ENCODE results near the gene STX2. TPM values are rescaled to one million over a fixed set of nuclear protein-coding genes. Genes with fewer than 3 reads are reported as not detected.
"Not testable (repeated sequence)": the region's sequence is repeated elsewhere in the genome, so short reads cannot be mapped to it uniquely, and the experiment has no call there.

STX2 gene
- total and polyA plus RNA-seq, 2 donors from 2014 or later: 10.1 to 20.4 TPM

- no peak overlapping the region for H3K27ac ChIP-seq (ENCODE audit: low read depth in 2 of 2, low read length in 2 of 2)
- peaks cover 0 to 4% (median 4%) of the 10 kb centered on the region in 3 donors for H3K4me1 ChIP-seq (ENCODE audit: control insufficient read depth in 2 of 3, insufficient read depth in 2 of 3, low read depth in 1 of 3, low read length in 3 of 3)
- no peak for FAIRE-seq
These were observed 11.5 kb upstream of the STX2 start for GRCh38 chr12:130850418-130851021.

GRCh38 chr12:130849561-130850417 lies 10.7 kb upstream of the STX2 start:
- Histone ChIP-seq H3K27me3 (ENCODE audit: control insufficient read depth, insufficient read depth, low read length) (no peaks in the 10 kb centered on the region), H3K9me3 (ENCODE audit: control insufficient read depth in 2 of 3, insufficient read depth in 1 of 3, low read length in 3 of 3) (no peaks in the 10 kb centered on the region), H3K4me3 (ENCODE audit: low read length in 3 of 3) (no peak overlapping the region), H3K36me3 (ENCODE audit: control insufficient read depth in 2 of 3, insufficient read depth in 3 of 3, low read length in 3 of 3) (no peaks in the 10 kb centered on the region), H3K4me1 (ENCODE audit: control insufficient read depth in 2 of 3, insufficient read depth in 2 of 3, low read depth in 1 of 3, low read length in 3 of 3) (peaks cover 0 to 4% (median 4%) of the 10 kb centered on the region in 3 donors), H3K27ac (ENCODE audit: low read depth in 2 of 2, low read length in 2 of 2) (no peak overlapping the region), H3K9ac (ENCODE audit: low read length in 3 of 3) (no peak overlapping the region)
- TF ChIP-seq CTCF (IDR thresholded peaks at IDR 0.05; ENCODE audit: borderline replicate concordance, extremely low read depth, insufficient read depth): no peak
- FAIRE-seq (no peak), DNase-seq (peak in 3 of 5 donors; percentile 68 to 92 (median 91))
- intact Hi-C loops (cut with DNase I): no loop called here

More at GRCh38 chr12:130850418-130851021, 11.5 kb upstream of the STX2 start:
- no peak for DNase-seq
- H3K9me3 ChIP-seq (ENCODE audit: control insufficient read depth in 2 of 3, insufficient read depth in 1 of 3, low read length in 3 of 3): no peaks in the 10 kb centered on the region
- H3K27me3 ChIP-seq (ENCODE audit: control insufficient read depth, insufficient read depth, low read length): no peaks in the 10 kb centered on the region
- no peak overlapping the region for H3K4me3 ChIP-seq (ENCODE audit: low read length in 3 of 3)
- intact Hi-C loops (cut with DNase I): no loop called here
- H3K36me3 ChIP-seq (ENCODE audit: control insufficient read depth in 2 of 3, insufficient read depth in 3 of 3, low read length in 3 of 3): no peaks in the 10 kb centered on the region
- no peak for TF ChIP-seq CTCF (IDR thresholded peaks at IDR 0.05; ENCODE audit: borderline replicate concordance, extremely low read depth, insufficient read depth)
- H3K9ac ChIP-seq (ENCODE audit: low read length in 3 of 3): no peak overlapping the region

GRCh38 chr12:130848785-130849305 lies 9.8 kb upstream of the STX2 start:
- H3K27ac ChIP-seq (ENCODE audit: low read depth in 2 of 2, low read length in 2 of 2); H3K9me3 ChIP-seq (ENCODE audit: control insufficient read depth in 2 of 3, insufficient read depth in 1 of 3, low read length in 3 of 3); H3K9ac ChIP-seq (ENCODE audit: low read length in 3 of 3); DNase-seq; H3K36me3 ChIP-seq (ENCODE audit: control insufficient read depth in 2 of 3, insufficient read depth in 3 of 3, low read length in 3 of 3); H3K27me3 ChIP-seq (ENCODE audit: control insufficient read depth, insufficient read depth, low read length); H3K4me3 ChIP-seq (ENCODE audit: low read length in 3 of 3); H3K4me1 ChIP-seq (ENCODE audit: control insufficient read depth in 2 of 3, insufficient read depth in 2 of 3, low read depth in 1 of 3, low read length in 3 of 3); intact Hi-C loops (cut with DNase I); FAIRE-seq: not testable (repeated sequence)

GRCh38 chr12:130848105-130848504 lies 9.1 kb upstream of the STX2 start:
- H3K9me3 ChIP-seq (ENCODE audit: control insufficient read depth in 2 of 3, insufficient read depth in 1 of 3, low read length in 3 of 3); H3K27me3 ChIP-seq (ENCODE audit: control insufficient read depth, insufficient read depth, low read length); DNase-seq; H3K4me3 ChIP-seq (ENCODE audit: low read length in 3 of 3); H3K4me1 ChIP-seq (ENCODE audit: control insufficient read depth in 2 of 3, insufficient read depth in 2 of 3, low read depth in 1 of 3, low read length in 3 of 3); H3K9ac ChIP-seq (ENCODE audit: low read length in 3 of 3); H3K36me3 ChIP-seq (ENCODE audit: control insufficient read depth in 2 of 3, insufficient read depth in 3 of 3, low read length in 3 of 3); FAIRE-seq; H3K27ac ChIP-seq (ENCODE audit: low read depth in 2 of 2, low read length in 2 of 2); intact Hi-C loops (cut with DNase I): not testable (repeated sequence)
